Osteocyte (in vitro differentiated cells): ENCODE measurements around the gene GIMAP8. TPM values are rescaled to one million over a fixed set of nuclear protein-coding genes. Genes with fewer than 3 reads are reported as not detected.

Experiments used
- DNase-seq: peaks from one replicate; pipeline ENCODE4 v3.0.0; 2021; ENCODE audit warnings: mixed read lengths; ENCODE audit not compliant: unreplicated experiment; ENCODE audit errors: extremely low spot score
- H3K27ac Mint-ChIP-seq: one replicate; pipeline ENCODE4 v1.8.0; 2021; ENCODE audit warnings: mild to moderate bottlenecking, mixed read lengths; ENCODE audit not compliant: unreplicated experiment
- H3K27me3 Mint-ChIP-seq: one replicate; pipeline ENCODE4 v1.8.0; 2021; ENCODE audit warnings: mixed read lengths; ENCODE audit not compliant: unreplicated experiment
- H3K36me3 Mint-ChIP-seq: one replicate; pipeline ENCODE4 v1.8.0; 2021; ENCODE audit warnings: mixed read lengths; ENCODE audit not compliant: unreplicated experiment
- H3K4me1 Mint-ChIP-seq: one replicate; pipeline ENCODE4 v1.8.0; 2021; ENCODE audit warnings: mixed read lengths; ENCODE audit not compliant: unreplicated experiment
- H3K4me3 Mint-ChIP-seq: one replicate; pipeline ENCODE4 v1.8.0; 2021; ENCODE audit warnings: mild to moderate bottlenecking, moderate library complexity, mixed read lengths; ENCODE audit not compliant: unreplicated experiment
- H3K9me3 Mint-ChIP-seq: one replicate; pipeline ENCODE4 v1.8.0; 2021; ENCODE audit warnings: mixed read lengths; ENCODE audit not compliant: unreplicated experiment
- CTCF ChIP-seq: fragments of 200-600 bp; sonication (generic); IDR thresholded peaks from 2 replicates; pipeline ENCODE4 v1.5.0; 2021; ENCODE audit warnings: antibody characterized with exemption, mild to moderate bottlenecking, moderate library complexity
- total RNA-seq: library from RNA; stranded (reverse); gene quantifications from 2 replicates; pipeline ENCODE4 v1.2.1, GENCODE V29; 2021

The GIMAP8 gene
- total RNA-seq, 1 donor from 2014 or later, result not detected

GRCh38 chr7:150402671-150403321 is 47.6 kb upstream of the GIMAP8 start:
- no peak for DNase-seq
- no peak for TF ChIP-seq CTCF
- Mint-ChIP-seq H3K36me3 (peaks cover 2% of the 10 kb centered on the region), H3K4me1 (peaks cover 43% of the 10 kb centered on the region), H3K27ac (no peak overlapping the region), H3K9me3 (no peaks in the 10 kb centered on the region), H3K27me3 (no peaks in the 10 kb centered on the region), H3K4me3 (peak overlapping the region; percentile 2)

GRCh38 chr7:150403376-150404171 is 46.9 kb upstream of the GIMAP8 start:
- Mint-ChIP-seq H3K9me3 (no peaks in the 10 kb centered on the region), H3K27ac (peak overlapping the region; percentile 87), H3K36me3 (peaks cover 2% of the 10 kb centered on the region), H3K27me3 (no peaks in the 10 kb centered on the region), H3K4me1 (peaks cover 43% of the 10 kb centered on the region), H3K4me3 (no peak overlapping the region)
- DNase-seq, result no peak
- TF ChIP-seq CTCF, result no peak

- Mint-ChIP-seq H3K27ac (peak overlapping the region; percentile 87), H3K4me1 (peaks cover 43% of the 10 kb centered on the region), H3K36me3 (peaks cover 4% of the 10 kb centered on the region), H3K4me3 (peak overlapping the region; percentile 89), H3K9me3 (no peaks in the 10 kb centered on the region), H3K27me3 (no peaks in the 10 kb centered on the region)
- DNase-seq, result no peak
- no peak for TF ChIP-seq CTCF
Measured at GRCh38 chr7:150404172-150404804, 46.1 kb upstream of the GIMAP8 start.

DNA sequence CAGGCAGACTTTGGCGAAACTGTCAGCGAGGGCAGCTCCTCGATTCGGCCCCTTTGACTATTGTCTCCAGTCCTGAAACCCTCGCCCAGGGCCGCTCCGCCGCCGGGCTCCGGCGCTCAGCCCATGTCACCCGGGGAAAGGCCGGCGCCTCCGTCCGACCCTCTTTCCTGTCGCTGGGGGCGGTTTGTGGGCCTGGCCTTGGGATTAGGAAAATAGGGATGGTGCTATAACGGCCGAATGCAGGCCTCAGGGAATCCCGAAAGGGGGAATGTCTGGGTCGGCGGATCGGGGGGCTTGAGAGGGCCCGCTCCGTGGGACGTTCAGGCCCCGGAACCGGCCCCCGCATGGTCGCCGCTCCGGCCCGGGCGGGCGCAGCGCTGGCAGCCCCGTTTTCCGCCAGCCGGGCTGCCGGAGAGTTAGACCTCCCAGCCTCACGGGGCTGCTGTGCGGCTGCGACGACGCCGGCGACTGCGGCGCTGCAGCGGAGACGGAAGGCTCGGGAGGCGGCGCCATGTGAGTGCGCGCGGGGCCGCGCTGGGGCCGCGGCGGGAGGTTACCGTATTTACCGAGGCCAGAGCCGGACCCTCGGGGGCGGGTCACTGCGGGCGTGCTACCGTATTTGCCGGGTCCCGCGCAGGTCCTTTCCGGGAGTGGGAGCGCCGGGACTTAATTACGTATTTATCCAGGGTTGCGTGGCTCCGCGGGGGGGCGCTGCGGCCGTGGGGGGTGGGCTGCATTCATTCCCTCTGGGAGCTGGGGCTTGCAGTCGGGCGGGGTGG is 45.4 kb upstream of the GIMAP8 start:
- peaks cover 4% of the 10 kb centered on the region for H3K36me3 Mint-ChIP-seq
- H3K4me1 Mint-ChIP-seq, result peaks cover 43% of the 10 kb centered on the region
- TF ChIP-seq CTCF, result peak; percentile 24
- H3K9me3 Mint-ChIP-seq, result no peaks in the 10 kb centered on the region
- DNase-seq, result peak; percentile 95
- H3K4me3 Mint-ChIP-seq, result peak overlapping the region; percentile 89
- peak overlapping the region; percentile 87 for H3K27ac Mint-ChIP-seq
- H3K27me3 Mint-ChIP-seq, result no peaks in the 10 kb centered on the region
